WTC11 (cell line): ENCODE results near the gene TBC1D20. TPM values are rescaled to one million over a fixed set of nuclear protein-coding genes. Genes with fewer than 3 reads are reported as not detected.
"Not testable (repeated sequence)": the region's sequence is repeated elsewhere in the genome, so short reads cannot be mapped to it uniquely, and the experiment has no call there.

Source experiments
- ATAC-seq: fragments of 200-7000 bp; cut with Tn5 transposase; 2 replicates; pipeline ENCODE4 v1.10.0; 2021; ENCODE audit warnings: mild to moderate bottlenecking, moderate library complexity
- CTCF ChIA-PET: fragments of 300-600 bp; sonication (Branson Sonifier 250); formaldehyde crosslinking; loops from one replicate; lab custom pipeline; 2021; ENCODE audit warnings: antibody characterized with exemption; lab: Charles Lee
- POLR2A ChIA-PET: fragments of 350-600 bp; sonication (Branson Sonifier 250); formaldehyde crosslinking; loops from one replicate; lab custom pipeline; 2021; ENCODE audit warnings: antibody characterized with exemption; lab: Charles Lee
- DNase-seq: peaks from one replicate; pipeline ENCODE4 v3.0.0; 2021; ENCODE audit warnings: low spot score
- H3K27ac Mint-ChIP-seq: 2 replicates; pipeline ENCODE4 v1.8.0; 2021; ENCODE audit warnings: mixed read lengths
- H3K27me3 Mint-ChIP-seq: 2 replicates; pipeline ENCODE4 v1.8.0; 2021; ENCODE audit warnings: low read depth, mild to moderate bottlenecking, moderate library complexity, mixed read lengths
- H3K36me3 Mint-ChIP-seq: 2 replicates; pipeline ENCODE4 v1.8.0; 2021; ENCODE audit warnings: mixed read lengths
- H3K4me1 Mint-ChIP-seq: 2 replicates; pipeline ENCODE4 v1.8.0; 2022; ENCODE audit warnings: mixed read lengths
- H3K4me3 Mint-ChIP-seq: 2 replicates; pipeline ENCODE4 v1.8.0; 2021; ENCODE audit warnings: mild to moderate bottlenecking, moderate library complexity, mixed read lengths
- H3K9me3 Mint-ChIP-seq: 2 replicates; pipeline ENCODE4 v1.8.0; 2021; ENCODE audit warnings: mixed read lengths
- CBFB ChIP-seq: sonication (generic); formaldehyde crosslinking; IDR thresholded peaks from 2 replicates; pipeline ENCODE4 v1.8.1; 2022; ENCODE audit warnings: mild to moderate bottlenecking, low read depth, missing genetic modification reagents
- CDX4 ChIP-seq: fragments of 250-450 bp; sonication (Bioruptor Pico); IDR thresholded peaks from 2 replicates; pipeline ENCODE4 v1.9.0; 2021; ENCODE audit warnings: moderate library complexity, mild to moderate bottlenecking, inconsistent platforms, borderline replicate concordance
- ELF4 ChIP-seq: sonication (generic); formaldehyde crosslinking; IDR thresholded peaks from 2 replicates; pipeline ENCODE4 v1.8.1; 2022; ENCODE audit warnings: low read depth, mild to moderate bottlenecking, moderate library complexity, missing genetic modification reagents
- GABPB1 ChIP-seq: sonication (generic); formaldehyde crosslinking; IDR thresholded peaks from 2 replicates; pipeline ENCODE4 v1.8.1; 2023; ENCODE audit warnings: mild to moderate bottlenecking, missing genetic modification reagents
- MLX ChIP-seq: sonication (generic); formaldehyde crosslinking; IDR thresholded peaks from 2 replicates; pipeline ENCODE4 v1.8.1; 2023; ENCODE audit warnings: mild to moderate bottlenecking, missing genetic modification reagents, moderate library complexity
- NFYB ChIP-seq: sonication (generic); formaldehyde crosslinking; conservative IDR thresholded peaks from 2 replicates; pipeline ENCODE4 v1.8.0; 2022; ENCODE audit warnings: low read depth, missing genetic modification reagents
- NR1H2 ChIP-seq: sonication (generic); formaldehyde crosslinking; IDR thresholded peaks from 2 replicates; pipeline ENCODE4 v1.9.0; 2021; ENCODE audit warnings: mild to moderate bottlenecking, moderate library complexity, missing genetic modification reagents
- NR3C1 ChIP-seq: sonication (generic); formaldehyde crosslinking; conservative IDR thresholded peaks from 2 replicates; pipeline ENCODE4 v1.8.1; 2023; ENCODE audit warnings: low read depth, mild to moderate bottlenecking, missing genetic modification reagents
- PREB ChIP-seq: sonication (generic); formaldehyde crosslinking; IDR thresholded peaks from 2 replicates; pipeline ENCODE4 v1.8.1; 2022; ENCODE audit warnings: mild to moderate bottlenecking, missing genetic modification reagents, moderate library complexity, borderline replicate concordance
- RELA ChIP-seq: sonication (generic); formaldehyde crosslinking; IDR thresholded peaks from 2 replicates; pipeline ENCODE4 v1.8.1; 2022; ENCODE audit warnings: missing genetic modification reagents, mild to moderate bottlenecking, borderline replicate concordance
- RORB ChIP-seq: fragments of 250-450 bp; sonication (Bioruptor Pico); IDR thresholded peaks from 2 replicates; pipeline ENCODE4 v1.9.0; 2021; ENCODE audit warnings: mild to moderate bottlenecking
- ZNF219 ChIP-seq: sonication (generic); formaldehyde crosslinking; IDR thresholded peaks from 2 replicates; pipeline ENCODE4 v1.8.0; 2023; ENCODE audit warnings: missing genetic modification reagents, mild to moderate bottlenecking, borderline replicate concordance
- ZNF396 ChIP-seq: fragments of 250-450 bp; sonication (Bioruptor Pico); IDR thresholded peaks from 2 replicates; pipeline ENCODE4 v1.8.0; 2021; ENCODE audit warnings: mild to moderate bottlenecking, moderate library complexity, borderline replicate concordance
- ZNF423 ChIP-seq: fragments of 250-450 bp; sonication (Bioruptor Pico); IDR thresholded peaks from 2 replicates; pipeline ENCODE4 v2.1.2; 2022; ENCODE audit warnings: mild to moderate bottlenecking, moderate library complexity
- ZNF425 ChIP-seq: fragments of 250-450 bp; sonication (Bioruptor Pico); conservative IDR thresholded peaks from 2 replicates; pipeline ENCODE4 v1.9.0; 2021; ENCODE audit warnings: mild to moderate bottlenecking
- total RNA-seq: library from RNA; stranded (reverse); gene quantifications from 3 replicates; pipeline ENCODE4 v1.2.3, GENCODE V29; 2021
- TF ChIP-seq, protein P1 (sequence below): fragments of 250-450 bp; sonication (Bioruptor Pico); IDR thresholded peaks from 2 replicates; pipeline ENCODE4 v2.1.2; 2022; ENCODE audit warnings: mild to moderate bottlenecking, moderate library complexity
- TF ChIP-seq, protein P2 (sequence below): sonication (generic); formaldehyde crosslinking; IDR thresholded peaks from 2 replicates; pipeline ENCODE4 v1.8.0; 2022; ENCODE audit warnings: mild to moderate bottlenecking, missing genetic modification reagents
- TF ChIP-seq, protein P3 (sequence below): sonication (generic); formaldehyde crosslinking; conservative IDR thresholded peaks from 2 replicates; pipeline ENCODE4 v1.8.1; 2022; ENCODE audit warnings: mild to moderate bottlenecking, missing genetic modification reagents
- TF ChIP-seq, protein P4 (sequence below): sonication (generic); formaldehyde crosslinking; IDR thresholded peaks from 2 replicates; pipeline ENCODE4 v1.8.1; 2022; ENCODE audit warnings: missing genetic modification reagents, borderline replicate concordance

Gene TBC1D20
- total RNA-seq, 1 experiment from 2014 or later, result 14.6 TPM

GRCh38 chr20:510328-511057 lies 48.2 kb upstream of the TBC1D20 start:
- H3K36me3 Mint-ChIP-seq, result peaks cover 34% of the 10 kb centered on the region
- CTCF ChIA-PET, result interaction anchor here (1.0 to 1.1 kb wide), 3 partner anchors 64 to 229 kb away, joined by 3 to 4 read pairs (median 3); no protein-coding TSS in a partner anchor
- H3K27me3 Mint-ChIP-seq, H3K9me3 Mint-ChIP-seq, POLR2A ChIA-PET, H3K4me1 Mint-ChIP-seq, H3K27ac Mint-ChIP-seq, H3K4me3 Mint-ChIP-seq, DNase-seq, ATAC-seq: not testable (repeated sequence)
- peak; percentile 22 for TF ChIP-seq GABPB1 (CRISPR knock-in tag)

DNA sequence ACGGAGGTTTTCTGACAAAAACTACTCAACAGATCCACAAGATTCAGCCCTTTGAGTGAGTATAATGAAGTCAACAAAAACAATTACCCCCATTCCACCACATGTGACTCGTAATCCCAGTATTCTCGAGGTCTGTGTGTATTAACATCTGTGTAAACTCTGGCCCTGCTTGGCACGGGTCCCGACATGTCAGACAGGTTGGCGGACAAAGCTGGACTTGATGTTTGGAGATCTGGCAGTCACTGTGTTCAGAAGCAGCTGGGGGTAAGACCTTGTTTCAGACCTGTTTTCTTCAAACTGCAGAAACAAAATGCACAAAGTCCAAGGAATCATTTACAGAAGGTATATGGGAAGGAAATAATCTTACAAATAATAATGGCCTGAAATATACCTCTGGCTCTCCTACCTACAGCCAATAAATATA lies 46.0 kb upstream of the TBC1D20 start:
- DNase-seq, POLR2A ChIA-PET, H3K4me3 Mint-ChIP-seq, H3K4me1 Mint-ChIP-seq, ATAC-seq, H3K27me3 Mint-ChIP-seq, H3K9me3 Mint-ChIP-seq: not testable (repeated sequence)
- CTCF ChIA-PET, result interaction anchor here (1.0 kb wide), 1 partner anchor 159 kb away, joined by 3 read pairs; no protein-coding TSS in a partner anchor
- H3K27ac Mint-ChIP-seq, result peak overlapping the region; percentile 77
- H3K36me3 Mint-ChIP-seq, result peaks cover 44% of the 10 kb centered on the region

GRCh38 chr20:507761-508332 lies 45.5 kb upstream of the TBC1D20 start:
- CTCF ChIA-PET, result interaction anchor here (1.0 kb wide), 1 partner anchor 160 kb away, joined by 3 read pairs; no protein-coding TSS in a partner anchor
- Mint-ChIP-seq H3K27me3 (no peaks in the 10 kb centered on the region), H3K9me3 (no peaks in the 10 kb centered on the region), H3K4me3 (no peak overlapping the region), H3K4me1 (no peaks in the 10 kb centered on the region), H3K27ac (peak overlapping the region; percentile 77; the same call in 1 of the 2 replicates), H3K36me3 (peaks cover 50% of the 10 kb centered on the region)
- POLR2A ChIA-PET, result no interaction called here
- TF ChIP-seq MLX (no peak), NFYB (CRISPR knock-in tag) (no peak), NR3C1 (CRISPR knock-in tag) (no peak), RELA (CRISPR knock-in tag) (no peak), NR1H2 (CRISPR knock-in tag) (no peak), CDX4 (CRISPR knock-in tag) (no peak), PREB (no peak), ZNF425 (CRISPR knock-in tag) (no peak), GABPB1 (CRISPR knock-in tag) (no peak), RORB (no peak), CBFB (CRISPR knock-in tag) (no peak), ZNF396 (CRISPR knock-in tag) (no peak), ZNF219 (CRISPR knock-in tag) (no peak), ELF4 (CRISPR knock-in tag) (no peak), ZNF423 (CRISPR knock-in tag) (no peak)
- TF ChIP-seq, protein P1, sequence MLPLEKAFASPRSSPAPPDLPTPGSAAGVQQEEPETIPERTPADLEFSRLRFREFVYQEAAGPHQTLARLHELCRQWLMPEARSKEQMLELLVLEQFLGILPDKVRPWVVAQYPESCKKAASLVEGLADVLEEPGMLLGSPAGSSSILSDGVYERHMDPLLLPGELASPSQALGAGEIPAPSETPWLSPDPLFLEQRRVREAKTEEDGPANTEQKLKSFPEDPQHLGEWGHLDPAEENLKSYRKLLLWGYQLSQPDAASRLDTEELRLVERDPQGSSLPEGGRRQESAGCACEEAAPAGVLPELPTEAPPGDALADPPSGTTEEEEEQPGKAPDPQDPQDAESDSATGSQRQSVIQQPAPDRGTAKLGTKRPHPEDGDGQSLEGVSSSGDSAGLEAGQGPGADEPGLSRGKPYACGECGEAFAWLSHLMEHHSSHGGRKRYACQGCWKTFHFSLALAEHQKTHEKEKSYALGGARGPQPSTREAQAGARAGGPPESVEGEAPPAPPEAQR (CRISPR knock-in tag), result no peak
- TF ChIP-seq, protein P2, sequence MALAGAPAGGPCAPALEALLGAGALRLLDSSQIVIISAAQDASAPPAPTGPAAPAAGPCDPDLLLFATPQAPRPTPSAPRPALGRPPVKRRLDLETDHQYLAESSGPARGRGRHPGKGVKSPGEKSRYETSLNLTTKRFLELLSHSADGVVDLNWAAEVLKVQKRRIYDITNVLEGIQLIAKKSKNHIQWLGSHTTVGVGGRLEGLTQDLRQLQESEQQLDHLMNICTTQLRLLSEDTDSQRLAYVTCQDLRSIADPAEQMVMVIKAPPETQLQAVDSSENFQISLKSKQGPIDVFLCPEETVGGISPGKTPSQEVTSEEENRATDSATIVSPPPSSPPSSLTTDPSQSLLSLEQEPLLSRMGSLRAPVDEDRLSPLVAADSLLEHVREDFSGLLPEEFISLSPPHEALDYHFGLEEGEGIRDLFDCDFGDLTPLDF, result no peak
- TF ChIP-seq, protein P3, sequence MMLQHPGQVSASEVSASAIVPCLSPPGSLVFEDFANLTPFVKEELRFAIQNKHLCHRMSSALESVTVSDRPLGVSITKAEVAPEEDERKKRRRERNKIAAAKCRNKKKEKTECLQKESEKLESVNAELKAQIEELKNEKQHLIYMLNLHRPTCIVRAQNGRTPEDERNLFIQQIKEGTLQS (CRISPR knock-in tag), result no peak
- TF ChIP-seq, protein P4, sequence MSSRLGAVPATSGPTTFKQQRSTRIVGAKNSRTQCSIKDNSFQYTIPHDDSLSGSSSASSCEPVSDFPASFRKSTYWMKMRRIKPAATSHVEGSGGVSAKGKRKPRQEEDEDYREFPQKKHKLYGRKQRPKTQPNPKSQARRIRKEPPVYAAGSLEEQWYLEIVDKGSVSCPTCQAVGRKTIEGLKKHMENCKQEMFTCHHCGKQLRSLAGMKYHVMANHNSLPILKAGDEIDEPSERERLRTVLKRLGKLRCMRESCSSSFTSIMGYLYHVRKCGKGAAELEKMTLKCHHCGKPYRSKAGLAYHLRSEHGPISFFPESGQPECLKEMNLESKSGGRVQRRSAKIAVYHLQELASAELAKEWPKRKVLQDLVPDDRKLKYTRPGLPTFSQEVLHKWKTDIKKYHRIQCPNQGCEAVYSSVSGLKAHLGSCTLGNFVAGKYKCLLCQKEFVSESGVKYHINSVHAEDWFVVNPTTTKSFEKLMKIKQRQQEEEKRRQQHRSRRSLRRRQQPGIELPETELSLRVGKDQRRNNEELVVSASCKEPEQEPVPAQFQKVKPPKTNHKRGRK, result no peak
- DNase-seq (no peak), ATAC-seq (no peak)
